Transverse colon (tissue), 4 donors: Measurements from ENCODE around the gene SLAMF7. TPM values are rescaled to one million over a fixed set of nuclear protein-coding genes. Genes with fewer than 3 reads are reported as not detected.

Experiments
- DNase-seq: peaks from one replicate; pipeline ENCODE4 v3.0.0-alpha.2; 2019
- H3K27ac ChIP-seq, 4 donors: fragments of 200-600 bp; sonication (generic); 2 replicates each; pipeline ENCODE4 v1.5.1; 2016 to 2018; ENCODE audit warnings: inconsistent platforms in 4 of 4
- H3K27me3 ChIP-seq: fragments of 200-600 bp; sonication (generic); 2 replicates; pipeline ENCODE4 v1.5.1; 2017; ENCODE audit warnings: inconsistent platforms
- H3K36me3 ChIP-seq, 4 donors: fragments of 200-600 bp; sonication (generic); 2 replicates each; pipeline ENCODE4 v1.5.1; 2017 to 2019; ENCODE audit warnings: inconsistent platforms in 4 of 4
- H3K4me1 ChIP-seq, 4 donors: fragments of 200-600 bp; sonication (generic); 2 replicates each; pipeline ENCODE4 v1.5.1; 2017 to 2020; ENCODE audit warnings: inconsistent platforms in 4 of 4
- H3K4me3 ChIP-seq, 4 donors: fragments of 200-600 bp; sonication (generic); 1 replicate in 1 of 4; 2 replicates in 3 of 4; pipeline versions ENCODE4 v1.5.1 to v1.6.1; 2017 to 2019; ENCODE audit warnings: inconsistent platforms in 4 of 4
- H3K9me3 ChIP-seq, 2 donors: fragments of 200-600 bp; sonication (generic); 2 replicates each; pipeline ENCODE4 v1.5.1; 2017 to 2019; ENCODE audit warnings: inconsistent platforms in 2 of 2
- EP300 ChIP-seq: sonication (generic); formaldehyde crosslinking; IDR thresholded peaks from one replicate; pipeline ENCODE4 v1.6.1; 2017; ENCODE audit warnings: antibody characterized with exemption, low read depth
- POLR2A ChIP-seq: fragments of 450-650 bp; IDR thresholded peaks from one replicate; pipeline ENCODE4 v1.6.1; 2016; ENCODE audit warnings: antibody characterized with exemption, mild to moderate bottlenecking, moderate library complexity
- POLR2AphosphoS5 ChIP-seq, 3 donors: sonication (generic); formaldehyde crosslinking; IDR thresholded peaks; one replicate each; pipeline ENCODE4 v1.6.1; 2016; ENCODE audit warnings: antibody characterized with exemption in 3 of 3
- WGBS, 2 donors: methylation state at CpG; one replicate each; pipeline ENCODE4 v1.1.5; 2018; ENCODE audit warnings: low coverage in 1 of 2; 5-methylcytosine and 5-hydroxymethylcytosine counted together
- in situ Hi-C, 4 donors: fragments of 200-750 bp; cut with MboI; loops; one replicate each; pipeline versions ENCODE4 v1.15.0 to v1.15.1; 2017; ENCODE audit warnings: low sequenced_read_pairs in 3 of 4, low pct_ligation_motif_present in 1 of 4, low pct_unique_long_range_greater_than_20kb in 1 of 4
- intact Hi-C: fragments of 100-400 bp; cut with DNase I; formaldehyde crosslinking; loops from one replicate; pipeline ENCODE4 v1.15.1; 2023; ENCODE audit warnings: low total_unique reads
- total RNA-seq, 4 donors: library from RNA; depleted of rRNA; stranded (reverse); fragments of >200 nt; gene quantifications; one replicate each; pipeline ENCODE4 v1.1.0, GENCODE V29; 2016
- TF ChIP-seq, protein P1 (sequence below), 5 experiments: fragments of 200-600 bp in 3 of 5; fragments of 450-650 bp in 2 of 5; sonication (generic) in 3 of 5; IDR thresholded peaks; 1 replicate in 2 of 5; 2 replicates in 3 of 5; pipeline ENCODE4 v1.5.1; 2016 to 2017; ENCODE audit warnings: antibody characterized with exemption in 5 of 5, inconsistent platforms in 3 of 5, mild to moderate bottlenecking in 2 of 5, moderate library complexity in 1 of 5

SLAMF7 gene
- total RNA-seq, 4 donors from 2014 or later, result 0.20 to 15.4 (median 2.7) TPM; not detected in 1

DNA sequence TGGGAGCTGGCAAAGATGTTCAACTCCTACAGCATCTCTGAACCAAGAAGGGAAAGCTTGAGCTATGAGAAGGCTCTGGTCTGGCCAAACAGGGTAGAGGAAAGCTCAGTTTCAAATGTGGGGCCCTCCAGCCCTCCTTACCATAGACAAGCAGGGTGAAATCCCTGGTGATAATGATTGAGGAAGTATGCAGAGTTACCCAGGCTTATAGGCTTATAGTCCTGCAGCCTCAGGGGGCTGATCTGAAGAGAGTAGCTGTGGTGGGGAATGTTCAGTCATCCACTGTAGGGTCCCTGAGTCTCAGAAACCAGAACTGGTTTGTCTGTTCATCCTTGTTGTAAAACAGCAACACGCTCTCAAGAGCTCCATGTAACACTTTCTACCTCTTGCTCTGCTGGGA lies 37.1 kb downstream of the SLAMF7 start:
- intact Hi-C loops (no loop called here), in situ Hi-C loops (loop anchor here in 1 of 4 donors (10.0 kb wide), 2 partner anchors 51 to 59 kb away; no protein-coding TSS in a partner anchor)
- H3K27ac ChIP-seq, result no peak overlapping the region
- no peaks in the 10 kb centered on the region for H3K27me3 ChIP-seq
- no peak overlapping the region for H3K4me3 ChIP-seq
- H3K36me3 ChIP-seq, result no peaks in the 10 kb centered on the region
- TF ChIP-seq POLR2AphosphoS5 (IDR thresholded peaks at IDR 0.05), result no peak
- TF ChIP-seq, protein P1, sequence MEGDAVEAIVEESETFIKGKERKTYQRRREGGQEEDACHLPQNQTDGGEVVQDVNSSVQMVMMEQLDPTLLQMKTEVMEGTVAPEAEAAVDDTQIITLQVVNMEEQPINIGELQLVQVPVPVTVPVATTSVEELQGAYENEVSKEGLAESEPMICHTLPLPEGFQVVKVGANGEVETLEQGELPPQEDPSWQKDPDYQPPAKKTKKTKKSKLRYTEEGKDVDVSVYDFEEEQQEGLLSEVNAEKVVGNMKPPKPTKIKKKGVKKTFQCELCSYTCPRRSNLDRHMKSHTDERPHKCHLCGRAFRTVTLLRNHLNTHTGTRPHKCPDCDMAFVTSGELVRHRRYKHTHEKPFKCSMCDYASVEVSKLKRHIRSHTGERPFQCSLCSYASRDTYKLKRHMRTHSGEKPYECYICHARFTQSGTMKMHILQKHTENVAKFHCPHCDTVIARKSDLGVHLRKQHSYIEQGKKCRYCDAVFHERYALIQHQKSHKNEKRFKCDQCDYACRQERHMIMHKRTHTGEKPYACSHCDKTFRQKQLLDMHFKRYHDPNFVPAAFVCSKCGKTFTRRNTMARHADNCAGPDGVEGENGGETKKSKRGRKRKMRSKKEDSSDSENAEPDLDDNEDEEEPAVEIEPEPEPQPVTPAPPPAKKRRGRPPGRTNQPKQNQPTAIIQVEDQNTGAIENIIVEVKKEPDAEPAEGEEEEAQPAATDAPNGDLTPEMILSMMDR (IDR thresholded peaks at IDR 0.05), result no peak
- no peak for TF ChIP-seq EP300
- TF ChIP-seq POLR2A, result no peak
- DNase-seq, result no peak
- 79% methylated on average over 1 of the region's 1 CpG; no CpG with 5 or more reads in 1 of the 2 donors for WGBS, 2 donors
- H3K4me1 ChIP-seq, result peaks cover 4 to 9% (median 7%) of the 10 kb centered on the region in 4 donors
- no peaks in the 10 kb centered on the region for H3K9me3 ChIP-seq

DNA sequence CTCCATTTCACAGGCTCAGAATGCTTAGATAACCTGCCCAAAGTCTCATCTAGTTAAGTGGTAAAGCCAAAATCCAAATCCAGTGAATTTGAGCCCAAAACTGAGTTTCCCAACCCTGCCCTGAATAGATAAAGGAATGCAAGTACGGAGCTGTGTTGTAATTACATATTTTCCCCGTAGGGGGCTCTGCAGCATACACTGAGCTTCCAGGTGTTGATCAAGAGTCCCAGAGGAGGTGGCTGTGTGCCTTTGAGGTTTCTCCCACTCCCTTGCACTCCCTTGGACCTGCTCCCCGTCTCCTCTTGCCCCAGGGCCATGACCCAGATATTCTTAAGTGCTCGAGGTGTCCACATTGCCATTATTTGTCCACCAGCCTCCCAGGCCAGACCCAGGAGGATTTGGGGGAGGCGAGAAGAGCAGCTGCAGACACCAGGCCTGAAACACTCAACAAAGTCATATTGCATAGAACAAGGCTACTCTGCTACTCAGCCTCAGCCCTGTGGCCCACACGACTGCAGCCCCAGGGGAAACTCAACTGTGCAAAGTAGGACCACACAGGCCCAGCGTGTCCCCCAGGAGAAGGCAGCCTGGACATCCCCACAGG lies 38.5 kb downstream of the SLAMF7 start:
- TF ChIP-seq, protein P1 (IDR thresholded peaks at IDR 0.05), result peak; percentile 50 to 75 (median 61)
- TF ChIP-seq POLR2AphosphoS5 (IDR thresholded peaks at IDR 0.05) (no peak), EP300 (no peak), POLR2A (no peak)
- DNase-seq, result peak; percentile 49
- Histone ChIP-seq H3K4me3 (no peak overlapping the region), H3K27ac (no peak overlapping the region), H3K4me1 (peaks cover 14 to 20% (median 18%) of the 10 kb centered on the region in 4 donors), H3K9me3 (no peaks in the 10 kb centered on the region), H3K36me3 (no peaks in the 10 kb centered on the region), H3K27me3 (no peaks in the 10 kb centered on the region)
- in situ Hi-C loops, result loop anchor here in 1 of 4 donors (10.0 kb wide), 2 partner anchors 53 to 57 kb away; no protein-coding TSS in a partner anchor
- intact Hi-C loops, result no loop called here
- WGBS, 2 donors, result 63% methylated on average over 6 of the region's 7 CpGs; no CpG with 5 or more reads in 1 of the 2 donors

DNA sequence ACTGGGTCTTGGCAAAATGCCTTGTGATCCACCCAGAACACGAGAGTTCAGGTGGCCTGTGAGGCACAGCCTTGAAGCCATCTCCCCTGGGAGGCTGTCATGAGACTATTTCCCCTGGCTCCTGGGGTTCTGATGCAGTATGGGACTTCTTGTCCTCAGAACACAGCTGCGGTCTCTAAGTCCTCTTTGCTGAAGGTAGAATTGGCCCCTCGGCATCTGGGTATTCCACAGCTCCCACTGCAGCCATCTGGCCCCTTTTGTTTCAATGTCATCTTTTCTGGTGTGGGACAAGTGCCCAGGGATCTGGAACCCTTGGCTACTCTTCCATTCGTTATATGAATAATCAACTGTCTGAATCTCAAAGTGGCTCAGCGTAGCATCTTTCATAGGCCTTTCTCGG lies 39.9 kb downstream of the SLAMF7 start:
- intact Hi-C loops, result no loop called here
- Histone ChIP-seq H3K36me3 (no peaks in the 10 kb centered on the region), H3K4me1 (peaks cover 16 to 23% (median 21%) of the 10 kb centered on the region in 4 donors), H3K27me3 (no peaks in the 10 kb centered on the region), H3K4me3 (no peak overlapping the region), H3K9me3 (no peaks in the 10 kb centered on the region), H3K27ac (no peak overlapping the region)
- in situ Hi-C loops, result loop anchor here in 1 of 4 donors (10.0 kb wide), 2 partner anchors 54 to 56 kb away; no protein-coding TSS in a partner anchor
- 85 to 90% methylated on average over 5 to 6 of the region's 6 CpGs for WGBS, 2 donors
- TF ChIP-seq, protein P1 (IDR thresholded peaks at IDR 0.05), result no peak
- DNase-seq, result no peak

DNA sequence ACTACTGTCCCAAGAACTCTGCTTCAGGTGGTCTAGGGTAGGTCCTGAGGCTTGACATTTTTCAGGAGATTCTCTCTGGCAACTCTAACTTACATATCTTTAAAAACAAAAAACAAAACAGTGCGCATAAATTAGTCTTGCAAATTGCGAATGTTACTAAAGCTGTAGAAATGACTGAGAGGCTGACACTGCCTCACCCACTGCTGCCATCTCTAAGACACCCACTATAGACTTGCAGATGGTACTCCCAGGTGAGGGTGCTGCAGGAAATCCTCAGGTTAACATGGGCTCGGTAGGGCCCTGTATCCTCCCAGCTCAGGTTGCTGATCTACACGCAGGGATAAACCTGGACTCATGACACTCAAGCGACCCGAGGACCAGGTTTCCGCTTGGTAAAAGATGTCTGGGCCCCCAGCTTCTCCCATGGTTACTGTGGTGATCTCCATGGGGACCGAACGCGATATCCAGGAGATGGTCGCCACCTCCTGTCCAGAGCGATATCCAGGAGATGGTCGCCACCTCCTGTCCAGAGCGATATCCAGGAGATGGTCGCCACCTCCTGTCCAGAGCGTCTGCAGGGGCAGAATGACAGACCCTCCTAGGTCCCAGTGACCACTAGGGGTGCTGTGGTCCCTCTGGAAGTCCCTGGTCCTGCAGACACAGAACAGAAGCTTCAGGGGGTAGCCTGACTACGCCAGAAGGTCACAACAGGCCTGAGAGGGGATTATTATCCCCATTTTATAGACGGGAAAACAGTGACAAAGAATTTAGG lies 40.8 kb downstream of the SLAMF7 start:
- WGBS, 2 donors, result 85% methylated on average over 18 of the region's 18 CpGs; no CpG with 5 or more reads in 1 of the 2 donors
- Histone ChIP-seq H3K4me3 (no peak overlapping the region), H3K36me3 (no peaks in the 10 kb centered on the region), H3K27ac (no peak overlapping the region), H3K9me3 (no peaks in the 10 kb centered on the region), H3K27me3 (no peaks in the 10 kb centered on the region), H3K4me1 (peaks cover 16 to 23% (median 21%) of the 10 kb centered on the region in 4 donors)
- TF ChIP-seq, protein P1 (IDR thresholded peaks at IDR 0.05), result peak in 4 of 5 experiments; percentile 12 to 27 (median 20)
- no peak for TF ChIP-seq EP300
- in situ Hi-C loops, result loop anchor here in 1 of 4 donors (10.0 kb wide), 2 partner anchors 55 kb away; no protein-coding TSS in a partner anchor
- intact Hi-C loops, result no loop called here
- DNase-seq, result peak; percentile 38
